PC-9 (cell line): Measurements from ENCODE around the gene GRB2. TPM values are rescaled to one million over a fixed set of nuclear protein-coding genes. Genes with fewer than 3 reads are reported as not detected.
"Not testable (repeated sequence)": the region's sequence is repeated elsewhere in the genome, so short reads cannot be mapped to it uniquely, and the experiment has no call there.

Source experiments
- BruUV-seq: library from RNA; stranded (reverse); fragments of 400-500 nt; replicated peaks from 2 replicates; lab custom pipeline; 2021; lab: Mats Ljungman, UMichigan
- CTCF ChIA-PET: fragments of 300-600 bp; sonication (Branson Sonifier 250); formaldehyde crosslinking; loops from one replicate; lab custom pipeline; 2022; ENCODE audit warnings: antibody characterized with exemption; lab: Charles Lee
- POLR2A ChIA-PET: fragments of 300-600 bp; sonication (Branson Sonifier 250); formaldehyde crosslinking; loops from one replicate; lab custom pipeline; 2022; ENCODE audit warnings: antibody characterized with exemption; ENCODE audit not compliant: unreplicated experiment; lab: Charles Lee
- DNase-seq, 2 experiments: peaks; one replicate each; pipeline versions ENCODE4 v3.0.0 to v3.0.0-alpha.2; 2015 to 2022; ENCODE audit warnings: mixed read lengths in 1 of 2
- H2AFZ ChIP-seq: fragments of 200-600 bp; sonication (generic); 2 replicates; pipeline ENCODE4 v1.8.1; 2017; ENCODE audit warnings: antibody characterized with exemption
- H3F3A ChIP-seq: fragments of 200-600 bp; sonication (generic); 2 replicates; pipeline ENCODE4 v1.8.1; 2017; ENCODE audit warnings: antibody characterized with exemption, mild to moderate bottlenecking, low read depth; ENCODE audit not compliant: insufficient read depth
- H3K27ac ChIP-seq: fragments of 200-600 bp; sonication (generic); 2 replicates; pipeline ENCODE4 v1.6.1; 2016; ENCODE audit warnings: mixed run types
- H3K27me3 ChIP-seq: fragments of 200-600 bp; sonication (generic); 2 replicates; pipeline ENCODE4 v1.6.1; 2016; ENCODE audit warnings: low read depth, mixed run types; ENCODE audit not compliant: insufficient read depth
- H3K36me3 ChIP-seq: fragments of 200-600 bp; sonication (generic); 2 replicates; pipeline ENCODE4 v1.6.1; 2016; ENCODE audit warnings: low read depth, mixed run types
- H3K4me1 ChIP-seq: fragments of 200-600 bp; sonication (generic); replicated peaks from 2 replicates; pipeline ENCODE4 v1.6.1; 2016; ENCODE audit warnings: mixed run types; ENCODE audit not compliant: insufficient read depth
- H3K4me2 ChIP-seq: fragments of 200-600 bp; sonication (generic); 2 replicates; pipeline ENCODE4 v1.6.1; 2017; ENCODE audit warnings: mixed run types
- H3K4me3 ChIP-seq: fragments of 200-600 bp; sonication (generic); 2 replicates; pipeline ENCODE4 v1.6.1; 2016; ENCODE audit warnings: mixed run types
- H3K79me2 ChIP-seq: fragments of 200-600 bp; sonication (generic); 2 replicates; pipeline ENCODE4 v1.6.1; 2017; ENCODE audit warnings: low read depth, mixed run types
- H3K9me2 ChIP-seq: fragments of 200-600 bp; sonication (generic); 2 replicates; pipeline ENCODE4 v1.8.1; 2017; ENCODE audit warnings: mild to moderate bottlenecking; ENCODE audit not compliant: insufficient read depth
- H3K9me3 ChIP-seq: fragments of 200-600 bp; sonication (generic); 2 replicates; pipeline ENCODE4 v1.8.1; 2016; ENCODE audit warnings: low read depth; ENCODE audit not compliant: insufficient read depth
- H4K20me1 ChIP-seq: fragments of 200-600 bp; sonication (generic); 2 replicates; pipeline ENCODE4 v1.8.1; 2017; ENCODE audit not compliant: insufficient read depth
- CTCF ChIP-seq: fragments of 200-600 bp; sonication (generic); conservative IDR thresholded peaks from 2 replicates; pipeline ENCODE4 v1.6.1; 2017; ENCODE audit warnings: mixed run types, antibody characterized with exemption, mild to moderate bottlenecking, moderate library complexity
- EZH2 ChIP-seq: fragments of 200-600 bp; sonication (generic); IDR thresholded peaks from 2 replicates; pipeline ENCODE4 v1.8.0; 2017; ENCODE audit warnings: antibody characterized with exemption, low read depth
- intact Hi-C: fragments of 100-400 bp; cut with micrococcal nuclease; formaldehyde crosslinking; loops from one replicate; pipeline ENCODE4 v1.10.0; 2022; ENCODE audit not compliant: unreplicated experiment
- total RNA-seq: library from RNA; stranded (reverse); gene quantifications from 2 replicates; pipeline ENCODE4 v1.2.3, GENCODE V29; 2021

Gene GRB2
- total RNA-seq, 1 experiment from 2014 or later, result 75.3 TPM

- TF ChIP-seq EZH2 (no peak), CTCF (no peak)
- no peak overlapping the region for H3K4me3 ChIP-seq
- H3K9me2 ChIP-seq, result 0 out of 2 replicates have a peak, but pooled peaks cover 2% of the 10 kb centered on the region
- intact Hi-C loops, result no loop called here
- no peaks in the 10 kb centered on the region for H3K27me3 ChIP-seq
- H4K20me1 ChIP-seq, result no peaks in the 10 kb centered on the region
- ChIA-PET POLR2A (interaction anchor here (0.6 kb wide), 1 partner anchor 32 kb away, joined by 13 read pairs; no protein-coding TSS in a partner anchor), CTCF (no interaction called here)
- no peak overlapping the region for H3K27ac ChIP-seq
- peaks cover 18% of the 10 kb centered on the region for H3K4me1 ChIP-seq
- DNase-seq, result no peak
- H3F3A ChIP-seq, result peaks cover 21% of the 10 kb centered on the region
- H3K4me2 ChIP-seq, result no peak overlapping the region
- H3K79me2 ChIP-seq, result no peaks in the 10 kb centered on the region
- no peak overlapping the region for H2AFZ ChIP-seq
- no peaks in the 10 kb centered on the region for H3K9me3 ChIP-seq
- no TSS peak for BruUV-seq
- no peaks in the 10 kb centered on the region for H3K36me3 ChIP-seq
These were observed 33.8 kb upstream of the GRB2 start for GRCh38 chr17:75439287-75439686.

GRCh38 chr17:75437404-75437803 is 31.9 kb upstream of the GRB2 start:
- H3K79me2 ChIP-seq, POLR2A ChIA-PET, intact Hi-C loops, H3K9me2 ChIP-seq, CTCF ChIA-PET, H3K4me2 ChIP-seq, H3K27me3 ChIP-seq, BruUV-seq, H3K27ac ChIP-seq, DNase-seq, H2AFZ ChIP-seq, H4K20me1 ChIP-seq, H3K4me3 ChIP-seq, H3K9me3 ChIP-seq, H3K36me3 ChIP-seq: not testable (repeated sequence)
- Histone ChIP-seq H3K4me1 (peaks cover 13% of the 10 kb centered on the region), H3F3A (peaks cover 17% of the 10 kb centered on the region)

GRCh38 chr17:75434433-75434832 is 29.0 kb upstream of the GRB2 start:
- H3K4me2 ChIP-seq, DNase-seq, H3K4me3 ChIP-seq, H4K20me1 ChIP-seq, H3K9me2 ChIP-seq, H3K27ac ChIP-seq, intact Hi-C loops, BruUV-seq, H2AFZ ChIP-seq, H3K9me3 ChIP-seq, H3K27me3 ChIP-seq, POLR2A ChIA-PET, H3K36me3 ChIP-seq, H3K79me2 ChIP-seq: not testable (repeated sequence)
- H3F3A ChIP-seq, result peaks cover 16% of the 10 kb centered on the region
- H3K4me1 ChIP-seq, result peaks cover 17% of the 10 kb centered on the region
- CTCF ChIA-PET, result interaction anchor here (0.7 kb wide), 1 partner anchor 14 kb away, joined by 9 read pairs; no protein-coding TSS in a partner anchor

- ChIA-PET POLR2A (interaction anchor here (0.7 kb wide), 1 partner anchor 168 kb away, joined by 5 read pairs; no protein-coding TSS in a partner anchor), CTCF (interaction anchor here (0.6 kb wide), 2 partner anchors 52 to 678 kb away, joined by 3 read pairs; no protein-coding TSS in a partner anchor)
- no peak overlapping the region for H2AFZ ChIP-seq
- TF ChIP-seq EZH2 (no peak), CTCF (no peak)
- no peak for DNase-seq
- H3K4me2 ChIP-seq, result no peak overlapping the region
- H3K27ac ChIP-seq, result no peak overlapping the region
- H4K20me1 ChIP-seq, result no peaks in the 10 kb centered on the region
- no TSS peak for BruUV-seq
- 0 out of 2 replicates have a peak, but pooled peaks cover 2% of the 10 kb centered on the region for H3K9me2 ChIP-seq
- H3K27me3 ChIP-seq, result no peaks in the 10 kb centered on the region
- H3F3A ChIP-seq, result peaks cover 16% of the 10 kb centered on the region
- no peaks in the 10 kb centered on the region for H3K79me2 ChIP-seq
- intact Hi-C loops, result no loop called here
- no peak overlapping the region for H3K4me3 ChIP-seq
- H3K4me1 ChIP-seq, result peaks cover 17% of the 10 kb centered on the region
- H3K9me3 ChIP-seq, result no peaks in the 10 kb centered on the region
- H3K36me3 ChIP-seq, result no peaks in the 10 kb centered on the region
These were observed 27.8 kb upstream of the GRB2 start for GRCh38 chr17:75433218-75433783.
